Stimulated activated CD4-positive, alpha-beta T cell treated with anti-CD3 and anti-CD28 coated beads, Interleukin-1b, Interleukin-23, amount 100 ng/mL, for 24 hours (primary cell): ENCODE measurements around the gene OR5B3.
"Not testable (repeated sequence)": the region's sequence is repeated elsewhere in the genome, so short reads cannot be mapped to it uniquely, and the experiment has no call there.

Source experiments
- DNase-seq, 4 experiments: peaks; one replicate each; pipeline ENCODE4 v3.0.0-alpha.2; 2020; ENCODE audit warnings: low read depth in 4 of 4, low spot score in 1 of 4

The OR5B3 gene

GRCh38 chr11:58406774-58407173 is at the start of gene OR5B3:
Gene OR5B3 (minus strand): TSS chr11:58406874. CDS start chr11:58403409, 3,465 bp downstream.
- DNase-seq = no peak

DNA sequence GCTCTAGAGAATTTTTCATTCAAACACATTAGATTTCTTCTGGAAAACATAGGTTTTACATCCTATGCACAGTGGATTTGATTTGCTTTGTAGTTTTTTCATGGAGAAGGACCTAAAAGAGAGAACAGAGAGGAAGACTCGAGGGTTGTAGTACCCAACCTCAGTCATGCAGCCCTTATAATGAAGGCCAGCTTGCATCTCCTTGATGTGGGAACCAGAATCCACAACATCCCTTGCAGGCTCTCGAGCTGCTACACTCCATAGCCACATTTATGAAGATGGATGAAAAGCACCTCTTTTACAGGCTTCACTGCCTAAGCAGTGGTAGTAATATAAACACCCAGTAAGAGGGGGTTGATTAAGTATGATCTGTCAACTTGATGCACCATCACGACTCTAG is 44.9 kb upstream of the OR5B3 start:
- DNase-seq = no peak

DNA sequence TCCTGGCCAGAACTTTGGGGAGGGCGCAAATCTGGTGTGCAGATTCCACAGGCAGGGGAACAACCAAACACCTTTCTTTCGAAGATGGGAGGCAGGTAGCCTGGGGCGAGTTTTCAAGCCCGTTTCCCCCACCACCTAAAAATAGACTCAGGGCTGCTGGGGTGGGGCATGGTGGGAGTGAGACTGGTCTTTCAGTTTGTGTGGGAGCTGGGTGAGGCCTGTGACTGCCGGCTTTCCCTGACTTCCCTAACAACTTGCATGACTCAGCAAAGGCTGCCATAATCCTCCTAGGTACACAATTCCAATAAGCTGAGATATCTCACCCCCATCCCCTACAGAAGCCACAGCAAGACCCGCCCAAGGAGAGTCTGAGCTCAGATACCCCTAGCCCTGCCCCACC is 39.6 kb upstream of the OR5B3 start:
- DNase-seq = no peak

GRCh38 chr11:58444300-58444699 is 37.6 kb upstream of the OR5B3 start:
- no peak for DNase-seq

- no peak for DNase-seq
Measured at GRCh38 chr11:58442136-58442535, 35.5 kb upstream of the OR5B3 start, which contains the start of gene OR5B12. Gene OR5B12 (minus strand): TSS chr11:58442236. CDS start chr11:58440151, 2,085 bp downstream.

- DNase-seq = no peak
Measured at GRCh38 chr11:58438486-58438885, 31.8 kb upstream of the OR5B3 start.

DNA sequence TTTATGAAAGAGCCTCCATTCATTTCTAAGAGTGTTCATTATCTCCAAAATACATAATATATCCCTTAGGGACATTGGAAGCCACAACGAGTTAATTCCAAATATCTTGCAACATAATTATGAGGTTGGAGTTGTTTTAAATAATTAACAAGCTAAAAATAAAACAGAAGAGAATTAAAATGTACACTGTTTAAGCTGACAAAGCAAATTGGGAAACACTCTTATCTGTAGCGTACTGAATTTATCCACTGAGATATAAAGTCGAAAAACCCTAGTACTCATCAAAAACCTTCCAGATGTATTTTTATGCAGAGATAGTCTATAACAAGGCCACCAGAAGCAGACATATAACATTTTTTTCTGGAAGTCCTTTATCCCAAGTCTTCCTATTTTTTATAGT is 27.5 kb upstream of the OR5B3 start:
- DNase-seq = no peak

DNA sequence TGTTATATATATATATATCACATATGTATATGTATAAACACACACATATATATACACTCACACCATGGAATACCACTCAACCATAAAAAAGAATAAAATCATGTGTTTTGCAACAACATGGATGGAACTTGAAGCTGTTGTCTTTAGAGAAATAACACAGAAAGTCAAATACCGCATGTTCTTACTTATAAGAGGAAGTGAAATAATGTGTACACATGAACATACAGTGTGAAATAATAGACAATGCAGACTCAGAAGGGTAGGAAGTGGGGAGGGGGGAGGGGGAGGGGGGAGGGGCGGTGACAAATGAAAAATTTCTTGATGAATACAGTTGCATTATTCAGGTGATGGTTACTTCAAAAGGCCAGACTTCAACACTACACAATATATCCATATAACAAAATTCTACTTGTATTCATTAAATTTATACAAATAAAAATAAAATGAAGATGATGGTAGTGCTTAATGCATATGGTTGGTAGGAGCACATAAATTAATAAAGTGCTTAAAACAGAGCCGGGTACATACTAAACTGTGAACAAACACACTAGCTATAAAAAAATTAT is 27.0 kb upstream of the OR5B3 start:
- DNase-seq = no peak

DNA sequence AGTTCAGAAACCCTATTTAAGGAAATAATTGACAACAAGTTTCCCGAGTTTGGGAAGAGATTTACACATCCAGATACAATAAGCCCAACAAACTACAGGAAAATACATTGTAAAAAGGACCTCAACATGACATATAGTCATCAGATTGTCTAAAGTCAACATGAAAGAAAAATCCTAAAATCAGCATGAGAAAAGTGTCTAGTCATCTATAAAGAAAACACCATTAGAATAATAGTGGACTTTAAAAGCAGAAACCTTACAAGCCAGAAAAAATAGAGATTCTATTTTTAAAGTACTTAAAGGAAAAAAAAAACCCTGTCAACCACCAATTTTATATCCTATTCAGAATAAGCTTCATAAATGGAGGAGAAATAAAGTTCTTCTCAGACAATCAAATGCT is 22.6 kb upstream of the OR5B3 start:
- no peak for DNase-seq

DNA sequence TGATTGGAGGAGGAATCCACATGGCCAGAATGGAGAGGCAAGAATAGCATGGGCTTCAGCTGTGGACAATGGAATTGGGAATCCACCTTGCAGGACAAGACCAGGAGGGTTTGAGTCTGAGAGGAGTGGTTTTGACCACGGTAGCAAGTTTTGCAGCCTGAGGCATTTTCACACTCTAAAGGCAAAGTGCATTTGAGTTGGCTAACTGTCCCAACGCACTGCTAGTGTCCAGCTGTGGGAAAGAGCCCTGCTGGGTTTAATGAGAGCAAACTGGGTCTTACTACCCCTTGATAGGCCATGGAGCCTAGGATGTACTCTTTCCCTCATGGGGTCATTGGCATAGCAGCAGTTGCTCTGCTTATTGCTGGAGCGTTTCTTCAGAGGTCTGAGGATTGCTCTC is 21.3 kb upstream of the OR5B3 start, which contains the start of gene OR5B2:
OR5B2 (minus strand) TSS at position 101 of the 400 bp plus-strand sequence. CDS start 4,860 bp downstream, outside the sequence.
- no peak for DNase-seq

GRCh38 chr11:58399622-58400021 is 7.1 kb downstream of the OR5B3 start:
- not testable (repeated sequence) for DNase-seq

DNA sequence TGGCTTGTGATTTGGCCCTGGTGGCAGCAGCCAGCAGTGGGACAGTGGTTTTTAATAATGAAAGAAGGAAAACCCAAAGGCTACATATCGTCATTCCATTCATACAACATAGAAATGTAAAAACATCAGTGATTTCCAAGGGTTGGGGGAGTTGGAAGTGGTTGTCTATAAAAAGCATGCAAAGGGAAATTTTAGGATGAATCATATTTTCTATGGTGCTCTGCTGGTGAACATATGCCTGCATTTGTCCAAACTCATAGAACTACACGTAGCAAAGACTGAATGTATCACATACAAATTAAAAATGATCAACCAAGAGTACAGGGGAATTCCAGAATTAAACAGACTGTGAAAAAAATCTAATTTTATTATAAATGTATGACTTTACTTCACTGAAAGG is 11.1 kb downstream of the OR5B3 start:
- no peak for DNase-seq

DNA sequence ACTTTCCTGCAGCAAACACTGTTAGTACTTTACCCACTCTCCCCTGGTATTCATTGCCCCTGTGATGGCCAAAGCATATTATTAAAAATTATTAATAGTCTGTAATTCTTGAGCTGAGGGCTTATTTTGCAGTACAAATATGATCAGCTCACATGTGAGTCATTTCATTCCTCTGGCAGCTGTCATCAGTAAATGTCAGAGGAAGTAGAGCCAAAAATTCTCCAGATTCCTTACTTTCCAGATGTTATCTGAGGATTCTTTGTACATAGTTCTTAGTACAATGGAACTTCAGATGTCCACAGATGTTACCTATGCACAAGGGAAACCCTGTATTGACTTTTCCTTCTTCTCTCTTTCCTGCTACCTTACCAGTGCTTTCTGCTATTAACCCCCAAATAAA is 12.5 kb downstream of the OR5B3 start:
- DNase-seq = no peak

- no peak for DNase-seq
Measured at GRCh38 chr11:58392746-58393145, 13.9 kb downstream of the OR5B3 start.

GRCh38 chr11:58391879-58392278 is 14.8 kb downstream of the OR5B3 start:
- no peak for DNase-seq

DNA sequence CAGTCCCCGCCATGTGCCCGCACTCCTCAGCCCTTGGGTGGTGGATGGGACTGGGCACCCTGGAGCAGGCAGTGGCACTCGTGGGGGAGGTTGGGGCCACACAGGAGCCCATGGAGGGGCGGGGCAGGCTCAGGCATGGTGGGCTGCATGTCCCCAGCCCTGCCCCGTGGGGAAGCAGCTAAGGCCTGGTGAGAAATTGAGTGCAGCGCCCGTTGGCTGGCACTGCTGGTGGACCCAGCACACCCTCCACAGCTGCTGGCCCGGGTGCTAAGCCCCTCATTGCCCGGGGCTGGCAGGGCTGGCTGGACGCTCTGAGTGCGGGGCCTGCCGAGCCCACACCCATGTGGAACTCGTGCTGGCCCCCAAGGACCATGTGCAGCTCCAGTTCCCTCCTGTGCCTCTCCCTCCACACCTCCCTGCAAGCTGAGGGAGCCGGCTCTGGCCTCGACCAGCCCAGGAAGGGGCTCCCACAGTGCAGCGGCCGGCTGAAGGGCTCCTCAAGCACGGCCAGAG is 16.1 kb downstream of the OR5B3 start:
- no peak for DNase-seq

DNA sequence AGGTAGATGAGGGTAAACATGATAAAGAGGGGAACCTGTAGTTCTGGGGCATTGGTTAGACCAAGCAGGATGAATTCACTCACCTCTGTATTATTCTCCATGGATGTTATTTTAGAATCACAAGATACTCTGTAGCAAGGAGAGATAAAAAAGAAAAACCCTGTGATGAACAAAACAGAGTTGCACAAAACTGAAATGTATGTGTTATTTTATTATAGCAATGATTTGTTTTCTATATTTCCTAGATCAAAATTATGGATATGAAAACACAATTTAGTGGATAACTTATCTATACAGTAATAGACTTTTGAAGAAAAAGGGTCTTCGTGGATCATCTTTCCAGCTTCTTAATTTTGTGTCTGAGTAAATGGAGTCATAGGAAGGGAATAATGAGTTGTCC is 47.7 kb downstream of the OR5B3 start, which contains the start of gene OR5B17:
OR5B17 (minus strand) TSS at position 101 of the 400 bp plus-strand sequence; CDS start at position 101, 0 bp downstream.
- DNase-seq = no peak

GRCh38 chr11:58354727-58355126 is 51.9 kb downstream of the OR5B3 start:
- no peak for DNase-seq
